Testis (tissue), 2 donors: ENCODE results near the gene RBP5.

ENCODE experiments used
- POLR2A ChIP-seq: fragments of 450-650 bp; IDR thresholded peaks from one replicate; pipeline ENCODE4 v1.6.1; 2017; ENCODE audit warnings: antibody characterized with exemption, mild to moderate bottlenecking, moderate library complexity
- TF ChIP-seq, protein P1 (sequence below), 3 experiments: fragments of 450-650 bp in 2 of 3; fragments of 200-600 bp in 1 of 3; sonication (generic) in 1 of 3; IDR thresholded peaks; one replicate each; pipeline ENCODE4 v1.5.1; 2016 to 2019; ENCODE audit warnings: antibody characterized with exemption in 3 of 3, mild to moderate bottlenecking in 2 of 3, moderate library complexity in 1 of 3

DNA sequence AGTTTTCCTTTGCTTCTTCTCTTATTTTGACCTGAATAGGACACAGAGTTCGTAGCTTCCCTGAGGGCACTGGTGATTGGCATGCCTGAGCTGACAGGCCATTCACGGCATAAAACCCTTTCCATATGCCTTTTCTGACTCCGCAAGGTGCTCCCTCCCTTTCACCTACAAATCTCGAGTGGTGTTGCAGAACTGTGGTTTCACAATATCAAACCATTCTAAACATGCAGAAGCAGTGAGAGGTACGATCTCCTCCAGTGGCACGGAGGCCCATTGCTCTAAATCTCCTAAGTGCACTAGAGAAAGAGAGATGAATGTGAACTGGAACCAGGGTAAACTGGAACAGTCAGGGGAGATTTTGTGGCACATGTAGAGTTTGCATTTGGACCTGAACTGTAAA is 25.4 kb upstream of the RBP5 start:
- TF ChIP-seq, protein P1, sequence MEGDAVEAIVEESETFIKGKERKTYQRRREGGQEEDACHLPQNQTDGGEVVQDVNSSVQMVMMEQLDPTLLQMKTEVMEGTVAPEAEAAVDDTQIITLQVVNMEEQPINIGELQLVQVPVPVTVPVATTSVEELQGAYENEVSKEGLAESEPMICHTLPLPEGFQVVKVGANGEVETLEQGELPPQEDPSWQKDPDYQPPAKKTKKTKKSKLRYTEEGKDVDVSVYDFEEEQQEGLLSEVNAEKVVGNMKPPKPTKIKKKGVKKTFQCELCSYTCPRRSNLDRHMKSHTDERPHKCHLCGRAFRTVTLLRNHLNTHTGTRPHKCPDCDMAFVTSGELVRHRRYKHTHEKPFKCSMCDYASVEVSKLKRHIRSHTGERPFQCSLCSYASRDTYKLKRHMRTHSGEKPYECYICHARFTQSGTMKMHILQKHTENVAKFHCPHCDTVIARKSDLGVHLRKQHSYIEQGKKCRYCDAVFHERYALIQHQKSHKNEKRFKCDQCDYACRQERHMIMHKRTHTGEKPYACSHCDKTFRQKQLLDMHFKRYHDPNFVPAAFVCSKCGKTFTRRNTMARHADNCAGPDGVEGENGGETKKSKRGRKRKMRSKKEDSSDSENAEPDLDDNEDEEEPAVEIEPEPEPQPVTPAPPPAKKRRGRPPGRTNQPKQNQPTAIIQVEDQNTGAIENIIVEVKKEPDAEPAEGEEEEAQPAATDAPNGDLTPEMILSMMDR (IDR thresholded peaks at IDR 0.05), result no peak
- TF ChIP-seq POLR2A, result no peak
